ENCODE measurements around the gene TSPAN4. TPM values are rescaled to one million over a fixed set of nuclear protein-coding genes. Genes with fewer than 3 reads are reported as not detected.

The TSPAN4 gene
- total RNA-seq, 2 donors from 2014 or later, result 48.8 to 94.9 TPM

DNA sequence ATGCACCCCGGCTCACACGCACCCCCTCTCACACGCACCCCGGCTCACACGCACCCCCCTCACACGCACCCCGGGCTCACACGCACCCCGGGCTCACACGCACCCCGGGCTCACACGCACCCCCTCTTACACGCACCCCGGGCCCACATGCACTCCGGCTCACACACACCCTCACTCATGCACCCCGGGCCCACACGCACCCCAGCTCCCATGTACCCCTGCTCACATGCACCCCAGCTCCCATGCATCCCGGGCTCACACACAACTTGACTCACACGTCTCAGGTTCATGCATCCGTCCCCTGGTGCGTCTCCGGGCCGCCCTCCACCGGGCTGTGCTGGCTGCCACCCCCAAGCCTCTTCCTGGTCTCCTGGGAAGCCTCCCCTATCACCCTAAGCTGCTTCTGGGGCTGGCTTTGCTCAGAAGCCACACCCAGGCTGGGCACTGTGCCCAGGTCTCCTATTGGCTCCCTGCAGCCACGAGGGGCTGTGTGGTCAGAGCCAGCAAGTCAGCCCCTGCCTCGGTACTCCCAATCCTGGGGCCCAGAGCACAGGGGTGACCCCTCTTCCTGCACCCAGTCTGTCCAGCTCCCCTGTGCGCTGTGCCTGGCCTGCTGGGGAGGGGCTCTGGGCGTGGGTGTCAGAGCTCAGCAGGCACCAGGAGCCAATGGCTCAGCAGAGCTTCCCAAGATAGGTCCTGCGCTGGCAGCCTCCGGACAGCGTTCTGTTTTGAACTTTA is 16.9 kb downstream of the TSPAN4 start:
- intact Hi-C loops (cut with DNase I), result no loop called here
- 37% methylated on average over 23 of the region's 31 CpGs for WGBS

DNA sequence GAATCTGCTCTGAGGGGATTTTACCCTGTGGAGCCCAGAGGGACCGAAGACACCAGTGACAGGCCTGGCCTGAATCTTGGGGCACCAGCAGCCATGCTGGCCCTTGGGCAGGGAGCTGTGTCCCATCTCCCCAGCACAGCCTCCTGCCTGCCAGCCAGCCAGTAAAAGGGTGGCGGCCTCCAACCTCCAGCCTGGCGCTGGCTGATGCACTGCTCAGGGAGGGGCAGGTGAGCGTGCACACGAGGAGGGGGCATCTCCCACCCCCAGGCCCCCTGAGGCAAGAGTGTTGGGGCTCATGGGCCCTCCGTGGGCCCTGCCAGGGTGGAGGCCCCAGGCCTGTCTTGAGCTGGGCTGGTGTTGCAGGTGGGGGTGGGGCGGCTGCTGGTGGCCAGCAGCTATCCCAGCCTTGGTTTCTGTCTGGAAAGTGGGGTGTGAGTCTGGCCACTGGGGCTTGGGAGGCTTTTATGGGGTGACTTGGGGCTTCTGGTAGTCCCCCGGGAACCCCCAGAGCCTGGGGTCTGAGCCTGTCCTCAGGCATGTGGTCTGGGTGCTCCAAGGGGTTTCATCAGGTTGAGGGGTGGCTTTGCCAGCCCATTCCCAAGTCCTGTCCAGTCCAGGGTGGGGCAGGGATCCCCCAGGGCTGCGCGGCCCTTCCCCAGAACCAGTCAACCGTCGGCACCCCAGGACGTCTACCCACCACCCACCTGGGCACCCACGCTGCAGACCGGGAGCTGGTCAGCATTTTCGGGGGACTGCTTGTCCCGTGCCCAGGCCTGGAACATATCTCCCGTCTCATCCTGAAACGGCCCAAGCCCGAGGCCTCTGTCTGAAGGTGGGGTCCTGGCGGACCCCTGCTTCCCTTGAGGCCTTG is 17.8 kb downstream of the TSPAN4 start:
- no peak for DNase-seq (ENCODE audit: low spot score)
- TF ChIP-seq, protein P1, sequence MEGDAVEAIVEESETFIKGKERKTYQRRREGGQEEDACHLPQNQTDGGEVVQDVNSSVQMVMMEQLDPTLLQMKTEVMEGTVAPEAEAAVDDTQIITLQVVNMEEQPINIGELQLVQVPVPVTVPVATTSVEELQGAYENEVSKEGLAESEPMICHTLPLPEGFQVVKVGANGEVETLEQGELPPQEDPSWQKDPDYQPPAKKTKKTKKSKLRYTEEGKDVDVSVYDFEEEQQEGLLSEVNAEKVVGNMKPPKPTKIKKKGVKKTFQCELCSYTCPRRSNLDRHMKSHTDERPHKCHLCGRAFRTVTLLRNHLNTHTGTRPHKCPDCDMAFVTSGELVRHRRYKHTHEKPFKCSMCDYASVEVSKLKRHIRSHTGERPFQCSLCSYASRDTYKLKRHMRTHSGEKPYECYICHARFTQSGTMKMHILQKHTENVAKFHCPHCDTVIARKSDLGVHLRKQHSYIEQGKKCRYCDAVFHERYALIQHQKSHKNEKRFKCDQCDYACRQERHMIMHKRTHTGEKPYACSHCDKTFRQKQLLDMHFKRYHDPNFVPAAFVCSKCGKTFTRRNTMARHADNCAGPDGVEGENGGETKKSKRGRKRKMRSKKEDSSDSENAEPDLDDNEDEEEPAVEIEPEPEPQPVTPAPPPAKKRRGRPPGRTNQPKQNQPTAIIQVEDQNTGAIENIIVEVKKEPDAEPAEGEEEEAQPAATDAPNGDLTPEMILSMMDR (IDR thresholded peaks at IDR 0.05), result no peak
- TF ChIP-seq POLR2A (IDR thresholded peaks at IDR 0.05) (no peak), POLR2AphosphoS5 (IDR thresholded peaks at IDR 0.05) (no peak)
- H3K9me3 ChIP-seq, result no peaks in the 10 kb centered on the region
- H3K27ac ChIP-seq, result no peak overlapping the region
- no peak overlapping the region for H3K4me3 ChIP-seq
- H3K36me3 ChIP-seq, result no peaks in the 10 kb centered on the region
- H3K27me3 ChIP-seq (replicated peaks; ENCODE audit: insufficient read depth), result no peaks in the 10 kb centered on the region
- 80% methylated on average over 21 of the region's 21 CpGs for WGBS
- H3K4me1 ChIP-seq (replicated peaks), result no peaks in the 10 kb centered on the region
- intact Hi-C loops (cut with DNase I), result no loop called here

More for the DNA sequence above, 16.9 kb downstream of the TSPAN4 start:
- DNase-seq (ENCODE audit: low spot score), result peak; percentile 61
- H3K9me3 ChIP-seq, result no peaks in the 10 kb centered on the region
- H3K4me1 ChIP-seq (replicated peaks), result no peaks in the 10 kb centered on the region
- no peaks in the 10 kb centered on the region for H3K36me3 ChIP-seq
- H3K27ac ChIP-seq, result no peak overlapping the region
- TF ChIP-seq POLR2AphosphoS5 (IDR thresholded peaks at IDR 0.05) (no peak), POLR2A (IDR thresholded peaks at IDR 0.05) (no peak)
- TF ChIP-seq, protein P1 (IDR thresholded peaks at IDR 0.05), result no peak
- no peaks in the 10 kb centered on the region for H3K27me3 ChIP-seq (replicated peaks; ENCODE audit: insufficient read depth)
- no peak overlapping the region for H3K4me3 ChIP-seq

GRCh38 chr11:861105-861479 is 18.4 kb downstream of the TSPAN4 start:
- DNase-seq (ENCODE audit: low spot score), result no peak
- no peaks in the 10 kb centered on the region for H3K27me3 ChIP-seq (replicated peaks; ENCODE audit: insufficient read depth)
- WGBS, result 96% methylated on average over 13 of the region's 14 CpGs
- no peaks in the 10 kb centered on the region for H3K9me3 ChIP-seq
- intact Hi-C loops (cut with DNase I), result no loop called here
- TF ChIP-seq POLR2A (IDR thresholded peaks at IDR 0.05) (no peak), POLR2AphosphoS5 (IDR thresholded peaks at IDR 0.05) (no peak)
- TF ChIP-seq, protein P1 (IDR thresholded peaks at IDR 0.05), result no peak
- H3K4me1 ChIP-seq (replicated peaks), result no peaks in the 10 kb centered on the region
- H3K4me3 ChIP-seq, result no peak overlapping the region
- H3K27ac ChIP-seq, result no peak overlapping the region
- no peaks in the 10 kb centered on the region for H3K36me3 ChIP-seq

GRCh38 chr11:862081-862661 is 19.5 kb downstream of the TSPAN4 start:
- Histone ChIP-seq H3K36me3 (no peaks in the 10 kb centered on the region), H3K27me3 (replicated peaks; ENCODE audit: insufficient read depth) (no peaks in the 10 kb centered on the region), H3K4me1 (replicated peaks) (no peaks in the 10 kb centered on the region), H3K4me3 (no peak overlapping the region), H3K9me3 (no peaks in the 10 kb centered on the region), H3K27ac (no peak overlapping the region)
- no peak for DNase-seq (ENCODE audit: low spot score)
- intact Hi-C loops (cut with DNase I), result no loop called here
- WGBS, result 30% methylated on average over 20 of the region's 20 CpGs
- TF ChIP-seq, protein P1 (IDR thresholded peaks at IDR 0.05), result no peak
- TF ChIP-seq POLR2A (IDR thresholded peaks at IDR 0.05), result no peak
- no peak for TF ChIP-seq POLR2AphosphoS5 (IDR thresholded peaks at IDR 0.05)
